Trophoblast cell (in vitro differentiated cells and primary cell): ENCODE measurements around the gene FAM47E.

ENCODE experiments used
- DNase-seq, 2 donors: peaks; one replicate each; pipeline ENCODE4 v3.0.0-alpha.2; 2016
- H2AFZ ChIP-seq: 2 replicates; pipeline ENCODE4 v1.6.1; 2013; ENCODE audit warnings: low read length, moderate library complexity, mild to moderate bottlenecking; ENCODE audit not compliant: insufficient read depth, poor library complexity
- H2AK5ac ChIP-seq: 2 replicates; pipeline ENCODE4 v1.6.1; 2013; ENCODE audit warnings: mild to moderate bottlenecking, low read length
- H2BK120ac ChIP-seq: 2 replicates; pipeline ENCODE4 v1.6.1; 2013; ENCODE audit warnings: low read length, mild to moderate bottlenecking, moderate library complexity; ENCODE audit not compliant: insufficient read depth, poor library complexity
- H2BK12ac ChIP-seq: 2 replicates; pipeline ENCODE4 v1.6.1; 2013; ENCODE audit warnings: mild to moderate bottlenecking, low read length, moderate library complexity
- H2BK5ac ChIP-seq: 2 replicates; pipeline ENCODE4 v1.6.1; 2013; ENCODE audit warnings: low read length, low read depth, moderate library complexity, mild to moderate bottlenecking; ENCODE audit not compliant: poor library complexity
- H3K14ac ChIP-seq: 2 replicates; pipeline ENCODE4 v1.6.1; 2013; ENCODE audit warnings: mild to moderate bottlenecking, low read length
- H3K18ac ChIP-seq: 2 replicates; pipeline ENCODE4 v1.6.1; 2013; ENCODE audit warnings: mild to moderate bottlenecking, low read length
- H3K23ac ChIP-seq: 2 replicates; pipeline ENCODE4 v1.6.1; 2013; ENCODE audit warnings: low read length
- H3K27ac ChIP-seq: 2 replicates; pipeline ENCODE4 v1.5.1; 2013; ENCODE audit warnings: low read depth, mild to moderate bottlenecking, inconsistent platforms, low read length, moderate library complexity
- H3K27me3 ChIP-seq: 2 replicates; pipeline ENCODE4 v1.6.1; 2013; ENCODE audit warnings: inconsistent platforms, mild to moderate bottlenecking, low read length, moderate library complexity; ENCODE audit not compliant: insufficient read depth
- H3K36me3 ChIP-seq, 2 experiments: 1 replicate in 1 of 2; 2 replicates in 1 of 2; pipeline ENCODE4 v1.6.1; 2013; ENCODE audit warnings: low read length in 2 of 2, mild to moderate bottlenecking in 2 of 2, moderate library complexity in 1 of 2; ENCODE audit not compliant: insufficient read depth in 2 of 2, control insufficient read depth in 1 of 2
- H3K4ac ChIP-seq: 2 replicates; pipeline ENCODE4 v1.6.1; 2013; ENCODE audit warnings: low read depth, mild to moderate bottlenecking, low read length, moderate library complexity
- H3K4me1 ChIP-seq, 2 experiments: 1 replicate in 1 of 2; 2 replicates in 1 of 2; pipeline ENCODE4 v1.6.1; 2013; ENCODE audit warnings: low read length in 2 of 2, mild to moderate bottlenecking in 2 of 2, moderate library complexity in 1 of 2; ENCODE audit not compliant: insufficient read depth in 2 of 2, control insufficient read depth in 1 of 2
- H3K4me2 ChIP-seq: 2 replicates; pipeline ENCODE4 v1.6.1; 2013; ENCODE audit warnings: inconsistent platforms, mild to moderate bottlenecking, low read length, moderate library complexity
- H3K4me3 ChIP-seq: 2 replicates; pipeline ENCODE4 v1.5.1; 2013; ENCODE audit warnings: mild to moderate bottlenecking, low read depth, low read length, inconsistent platforms
- H3K79me1 ChIP-seq: one replicate; pipeline ENCODE4 v1.6.1; 2013; ENCODE audit warnings: low read length
- H3K79me2 ChIP-seq: 2 replicates; pipeline ENCODE4 v1.6.1; 2013; ENCODE audit warnings: low read length, mild to moderate bottlenecking; ENCODE audit not compliant: control insufficient read depth, insufficient read depth, poor library complexity
- H3K9ac ChIP-seq: 2 replicates; pipeline ENCODE4 v1.6.1; 2013; ENCODE audit warnings: mild to moderate bottlenecking, low read length
- H3K9me3 ChIP-seq: 2 replicates; pipeline ENCODE4 v1.6.1; 2013; ENCODE audit warnings: low read depth, mild to moderate bottlenecking, control low read depth, inconsistent platforms, low read length; ENCODE audit not compliant: insufficient read depth
- H4K12ac ChIP-seq: 2 replicates; pipeline ENCODE4 v1.6.1; 2013; ENCODE audit warnings: low read depth, mild to moderate bottlenecking, low read length, moderate library complexity
- H4K8ac ChIP-seq: 2 replicates; pipeline ENCODE4 v1.6.1; 2013; ENCODE audit warnings: low read depth, mild to moderate bottlenecking, low read length, moderate library complexity
- H4K91ac ChIP-seq: one replicate; pipeline ENCODE4 v1.6.1; 2013; ENCODE audit warnings: low read depth, mild to moderate bottlenecking, low read length, moderate library complexity
- WGBS: extraction: QIAGEN DNeasy Blood & Tissue Kit; methylation state at CpG from one replicate; pipeline ENCODE4 v1.1.7; 2013; ENCODE audit warnings: missing lambda C conversion rate; ENCODE audit not compliant: insufficient read length, insufficient coverage; ENCODE audit errors: extremely low coverage; 5-methylcytosine and 5-hydroxymethylcytosine counted together

The FAM47E gene

DNA sequence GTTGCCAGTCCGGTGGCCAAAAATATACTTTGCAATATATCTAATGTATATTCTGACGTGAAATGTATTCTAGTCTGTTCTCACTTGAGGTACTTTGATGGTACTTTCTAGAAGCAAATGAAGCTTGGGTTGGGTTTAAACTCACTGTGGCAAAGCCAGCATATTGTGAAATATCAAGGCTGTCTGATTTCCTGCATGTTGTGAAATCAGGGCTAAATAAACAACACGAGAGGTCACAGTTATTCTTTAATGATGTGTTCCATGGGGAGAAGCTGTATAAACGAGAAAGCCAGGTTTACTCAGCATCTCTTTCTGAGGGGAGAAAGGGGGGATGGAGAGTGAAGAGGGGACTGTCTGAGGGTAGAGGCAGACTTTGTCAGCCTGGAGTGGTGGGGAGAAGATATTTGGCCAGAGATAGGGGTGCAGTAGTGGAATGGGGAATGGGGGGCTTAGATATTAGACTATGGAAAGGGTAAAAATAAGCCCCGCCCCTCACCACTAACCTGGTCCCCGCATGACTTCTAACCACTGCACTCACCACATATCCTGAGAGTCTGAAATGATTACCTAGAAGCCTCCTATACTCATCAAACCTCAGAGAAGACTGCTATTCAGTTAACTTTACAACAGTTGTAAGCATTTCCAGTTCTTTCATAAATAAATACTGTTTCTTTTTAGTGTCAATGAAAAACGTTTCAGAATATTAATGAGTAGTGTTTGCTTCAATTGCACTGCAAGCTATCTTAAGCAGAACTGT, 32.0 kb upstream of the FAM47E start:
- H4K91ac ChIP-seq, result no peak overlapping the region
- no peaks in the 10 kb centered on the region for H3K9me3 ChIP-seq
- H2BK12ac ChIP-seq, result no peak overlapping the region
- H3K4me3 ChIP-seq, result no peak overlapping the region
- no peaks in the 10 kb centered on the region for H3K79me1 ChIP-seq
- DNase-seq, result peak in 1 of 2 donors; percentile 55
- H2AK5ac ChIP-seq, result no peak overlapping the region
- no peaks in the 10 kb centered on the region for H3K36me3 ChIP-seq
- H2BK5ac ChIP-seq, result no peak overlapping the region
- no peak overlapping the region for H3K18ac ChIP-seq
- no peak overlapping the region for H4K8ac ChIP-seq
- no peak overlapping the region for H3K27ac ChIP-seq
- H3K9ac ChIP-seq, result no peak overlapping the region
- H3K4me2 ChIP-seq, result no peak overlapping the region
- no peak overlapping the region for H3K23ac ChIP-seq
- no peak overlapping the region for H3K14ac ChIP-seq
- no peak overlapping the region for H4K12ac ChIP-seq
- no peak overlapping the region for H2BK120ac ChIP-seq
- H3K4me1 ChIP-seq, result peaks cover 2% of the 10 kb centered on the region in 2 experiments
- no CpG with 5 or more reads among the region's 7 CpGs for WGBS
- no peak overlapping the region for H2AFZ ChIP-seq
- H3K4ac ChIP-seq, result no peak overlapping the region
- no peaks in the 10 kb centered on the region for H3K27me3 ChIP-seq
- H3K79me2 ChIP-seq, result no peaks in the 10 kb centered on the region

DNA sequence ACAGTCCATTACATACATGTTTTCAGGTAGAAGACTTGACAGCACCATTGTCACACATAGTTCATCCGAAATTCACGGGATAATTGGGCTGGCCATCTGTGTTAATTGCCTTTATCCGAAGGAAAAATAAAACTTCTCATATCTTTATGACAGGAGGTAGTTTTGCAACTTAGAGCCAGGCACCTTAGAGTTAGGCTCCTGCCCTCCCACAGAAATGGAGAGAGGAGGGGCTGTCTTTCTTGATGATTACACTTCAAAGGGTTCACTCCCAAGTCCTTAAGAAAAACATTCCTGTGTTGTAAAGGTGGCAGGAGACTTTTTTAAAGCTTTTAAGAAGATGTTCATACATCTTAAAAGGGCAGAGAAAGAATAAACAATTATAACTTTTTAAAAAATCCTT, 27.4 kb upstream of the FAM47E start:
- no CpG with 5 or more reads among the region's 3 CpGs for WGBS
- Histone ChIP-seq H3K4me2 (no peak overlapping the region), H2AK5ac (no peak overlapping the region), H3K18ac (no peak overlapping the region), H3K36me3 (peaks cover 2 to 3% of the 10 kb centered on the region in 2 experiments), H2BK12ac (no peak overlapping the region), H4K8ac (no peak overlapping the region), H3K27me3 (no peaks in the 10 kb centered on the region), H3K23ac (no peak overlapping the region), H2AFZ (no peak overlapping the region), H3K4me1 (no peaks in the 10 kb centered on the region), H4K12ac (no peak overlapping the region), H3K9ac (no peak overlapping the region), H4K91ac (no peak overlapping the region), H3K27ac (no peak overlapping the region), H2BK5ac (no peak overlapping the region), H2BK120ac (no peak overlapping the region), H3K4ac (no peak overlapping the region), H3K79me1 (no peaks in the 10 kb centered on the region), H3K79me2 (no peaks in the 10 kb centered on the region), H3K9me3 (peaks cover 3% of the 10 kb centered on the region), H3K4me3 (no peak overlapping the region), H3K14ac (no peak overlapping the region)
- no peak for DNase-seq

GRCh38 chr4:76226418-76226817, 25.1 kb upstream of the FAM47E start:
- Histone ChIP-seq H3K23ac (no peak overlapping the region), H3K9me3 (peaks cover 4% of the 10 kb centered on the region), H2BK12ac (no peak overlapping the region), H3K4me3 (no peak overlapping the region), H3K4ac (no peak overlapping the region), H3K18ac (no peak overlapping the region), H2BK120ac (no peak overlapping the region), H3K27me3 (no peaks in the 10 kb centered on the region), H3K4me2 (no peak overlapping the region), H3K9ac (no peak overlapping the region), H2BK5ac (no peak overlapping the region), H4K8ac (no peak overlapping the region), H2AFZ (no peak overlapping the region), H4K12ac (no peak overlapping the region), H3K14ac (no peak overlapping the region), H2AK5ac (no peak overlapping the region), H3K4me1 (no peaks in the 10 kb centered on the region), H3K36me3 (peaks cover 4 to 10% of the 10 kb centered on the region in 2 experiments), H4K91ac (no peak overlapping the region), H3K79me2 (no peaks in the 10 kb centered on the region), H3K27ac (no peak overlapping the region), H3K79me1 (no peaks in the 10 kb centered on the region)
- DNase-seq, result no peak
- WGBS, result no CpG with 5 or more reads among the region's 1 CpG

GRCh38 chr4:76232681-76233080, 18.8 kb upstream of the FAM47E start:
- no peak overlapping the region for H2AK5ac ChIP-seq
- H2AFZ ChIP-seq, result no peak overlapping the region
- no peaks in the 10 kb centered on the region for H3K79me2 ChIP-seq
- H4K12ac ChIP-seq, result no peak overlapping the region
- no peak overlapping the region for H2BK120ac ChIP-seq
- no peak overlapping the region for H3K27ac ChIP-seq
- no peak overlapping the region for H4K8ac ChIP-seq
- no peak overlapping the region for H3K4me3 ChIP-seq
- H3K18ac ChIP-seq, result no peak overlapping the region
- no peak overlapping the region for H3K4ac ChIP-seq
- H3K79me1 ChIP-seq, result peaks cover 8% of the 10 kb centered on the region
- H3K9me3 ChIP-seq, result peaks cover 2% of the 10 kb centered on the region
- no peak overlapping the region for H2BK5ac ChIP-seq
- H3K14ac ChIP-seq, result no peak overlapping the region
- H3K27me3 ChIP-seq, result no peaks in the 10 kb centered on the region
- no peak overlapping the region for H3K9ac ChIP-seq
- H3K23ac ChIP-seq, result no peak overlapping the region
- no peak for DNase-seq
- H3K4me1 ChIP-seq, result peaks cover 0 to 3% of the 10 kb centered on the region in 2 experiments
- H4K91ac ChIP-seq, result no peak overlapping the region
- WGBS, result no CpG with 5 or more reads among the region's 1 CpG
- H2BK12ac ChIP-seq, result no peak overlapping the region
- H3K36me3 ChIP-seq, result peaks cover 4 to 8% of the 10 kb centered on the region in 2 experiments
- H3K4me2 ChIP-seq, result no peak overlapping the region
